Epithelial cell of esophagus (primary cell): ENCODE data around the gene TSPAN18.

Experiments used
- DNase-seq: peaks from one replicate; pipeline ENCODE4 v3.0.0; 2010; ENCODE audit warnings: low read depth
- H3K4me3 ChIP-seq: 2 replicates; pipeline ENCODE4 v1.5.1; 2011; ENCODE audit warnings: mild to moderate bottlenecking, low read length, control low read depth
- TF ChIP-seq, protein P1 (sequence below): IDR thresholded peaks from 2 replicates; pipeline ENCODE4 v1.5.1; 2011; ENCODE audit warnings: low read depth, mild to moderate bottlenecking, low read length, control low read depth, inconsistent platforms; ENCODE audit not compliant: insufficient read depth; ENCODE audit errors: missing control alignments

Gene TSPAN18

DNA sequence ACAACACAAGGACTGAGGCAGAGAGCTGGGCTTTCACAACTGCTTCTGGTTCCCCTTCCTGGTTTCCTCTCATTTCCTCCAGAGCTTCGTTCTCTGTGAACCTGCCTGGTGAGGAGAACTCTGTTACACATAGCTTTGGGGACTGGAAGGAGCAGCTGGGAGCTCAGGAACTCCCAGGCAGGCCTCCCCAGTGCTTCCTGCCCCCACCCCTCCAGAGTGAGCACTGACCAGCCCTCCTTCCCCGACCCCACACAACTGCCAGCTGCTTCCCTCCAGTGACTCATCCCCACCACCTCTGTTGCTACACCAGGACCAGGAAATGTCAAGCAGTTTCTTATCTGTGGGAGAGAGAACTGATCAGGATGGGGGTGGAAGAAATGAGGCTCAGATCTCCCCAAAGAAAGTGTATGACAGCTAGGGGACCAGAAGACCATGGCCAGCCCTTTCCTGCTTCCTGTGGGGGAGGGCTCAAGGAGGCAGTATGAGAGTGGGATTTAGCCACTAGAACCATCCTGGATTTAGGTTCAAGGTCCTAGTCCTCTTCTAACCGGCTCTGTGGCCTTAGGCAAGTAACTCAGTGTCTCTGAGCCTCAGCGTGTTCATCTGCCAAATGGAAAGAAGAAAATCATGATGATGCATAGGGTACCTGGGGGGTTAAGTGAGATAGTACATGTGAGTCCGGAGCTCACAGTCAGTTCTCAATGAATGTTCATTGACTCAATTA, 228.4 kb downstream of the TSPAN18 start:
- TF ChIP-seq, protein P1, sequence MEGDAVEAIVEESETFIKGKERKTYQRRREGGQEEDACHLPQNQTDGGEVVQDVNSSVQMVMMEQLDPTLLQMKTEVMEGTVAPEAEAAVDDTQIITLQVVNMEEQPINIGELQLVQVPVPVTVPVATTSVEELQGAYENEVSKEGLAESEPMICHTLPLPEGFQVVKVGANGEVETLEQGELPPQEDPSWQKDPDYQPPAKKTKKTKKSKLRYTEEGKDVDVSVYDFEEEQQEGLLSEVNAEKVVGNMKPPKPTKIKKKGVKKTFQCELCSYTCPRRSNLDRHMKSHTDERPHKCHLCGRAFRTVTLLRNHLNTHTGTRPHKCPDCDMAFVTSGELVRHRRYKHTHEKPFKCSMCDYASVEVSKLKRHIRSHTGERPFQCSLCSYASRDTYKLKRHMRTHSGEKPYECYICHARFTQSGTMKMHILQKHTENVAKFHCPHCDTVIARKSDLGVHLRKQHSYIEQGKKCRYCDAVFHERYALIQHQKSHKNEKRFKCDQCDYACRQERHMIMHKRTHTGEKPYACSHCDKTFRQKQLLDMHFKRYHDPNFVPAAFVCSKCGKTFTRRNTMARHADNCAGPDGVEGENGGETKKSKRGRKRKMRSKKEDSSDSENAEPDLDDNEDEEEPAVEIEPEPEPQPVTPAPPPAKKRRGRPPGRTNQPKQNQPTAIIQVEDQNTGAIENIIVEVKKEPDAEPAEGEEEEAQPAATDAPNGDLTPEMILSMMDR: no peak
- no peak overlapping the region for H3K4me3 ChIP-seq
- peak; percentile 50 for DNase-seq

DNA sequence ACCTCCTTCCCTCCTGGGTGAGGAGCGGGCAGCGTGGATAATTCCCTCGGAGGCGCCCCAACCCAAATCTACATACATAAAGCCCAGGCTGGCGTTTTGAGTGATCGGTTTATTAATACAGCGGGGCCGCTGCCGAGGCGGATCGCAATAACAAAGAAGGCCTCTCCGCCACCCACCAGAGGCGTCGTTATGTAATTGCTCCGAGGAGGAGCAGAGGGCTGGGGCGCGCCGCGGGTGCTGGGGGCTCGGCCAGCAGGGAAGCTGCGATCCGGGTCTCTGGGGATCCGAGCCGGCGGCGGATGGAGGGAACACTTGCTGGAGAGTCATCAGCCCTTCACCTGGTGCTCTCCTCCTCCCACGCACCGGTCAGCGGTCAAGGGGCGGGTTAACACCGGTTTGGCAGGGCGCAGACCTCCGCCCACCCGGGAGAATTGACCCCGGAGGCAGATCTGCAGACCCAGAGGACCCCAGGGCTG, 230.3 kb downstream of the TSPAN18 start:
- DNase-seq: no peak
- TF ChIP-seq, protein P1: no peak
- no peak overlapping the region for H3K4me3 ChIP-seq

DNA sequence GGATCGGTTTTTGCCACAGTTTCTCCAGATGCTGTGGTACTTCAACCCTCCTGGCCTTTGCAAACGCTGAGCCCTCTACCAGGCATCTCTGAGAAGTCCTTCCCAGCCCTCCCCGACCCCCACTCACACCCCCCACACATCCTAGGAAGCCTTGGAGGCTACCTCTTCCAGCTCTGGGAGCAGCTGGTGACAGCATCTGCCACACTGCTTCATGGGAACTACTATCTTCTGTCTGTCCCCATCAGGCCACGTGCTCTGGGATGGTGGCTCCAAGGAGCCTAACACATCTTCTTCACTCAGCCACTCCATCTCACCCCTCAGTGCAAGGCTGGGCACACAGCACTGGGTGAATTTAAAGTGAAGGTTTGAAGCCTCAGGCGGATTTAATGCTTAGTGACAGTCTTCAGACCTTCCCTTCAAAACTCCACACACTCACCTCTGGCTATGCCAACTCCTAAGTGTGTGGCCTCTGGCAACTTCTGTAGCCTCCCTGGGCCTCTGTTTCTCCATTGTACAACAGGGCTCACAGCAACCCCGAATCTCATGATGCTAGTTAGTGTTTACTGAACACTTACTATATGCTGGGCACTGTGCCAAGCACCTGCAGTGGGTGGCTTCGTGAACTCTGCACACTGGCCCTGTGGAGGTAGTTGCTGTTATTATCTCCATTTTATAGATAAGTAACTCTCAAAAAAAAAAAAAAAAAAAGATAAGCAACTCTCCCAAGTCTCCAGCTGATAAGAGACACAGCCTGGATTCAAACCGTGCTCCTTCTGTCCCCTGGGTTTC, 231.2 kb downstream of the TSPAN18 start:
- TF ChIP-seq, protein P1: no peak
- no peak overlapping the region for H3K4me3 ChIP-seq
- no peak for DNase-seq

DNA sequence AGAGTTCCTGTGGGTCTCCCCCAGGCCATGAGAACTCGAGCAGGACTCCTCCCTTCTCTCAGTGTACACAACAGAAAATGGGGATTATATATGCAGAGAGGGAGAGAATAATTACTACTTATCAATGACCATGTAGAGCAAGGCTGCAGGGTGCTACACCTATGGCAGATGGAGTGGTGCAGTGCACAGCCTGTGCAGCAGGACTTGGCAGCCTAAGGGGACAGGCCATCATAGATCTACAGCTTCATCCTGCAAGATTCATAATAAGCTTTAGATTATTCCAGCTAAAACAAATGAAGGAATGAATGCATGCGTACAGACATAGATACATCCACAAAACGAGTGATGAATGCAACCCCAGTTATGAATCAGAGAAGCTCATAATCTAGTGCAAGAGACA, 232.3 kb downstream of the TSPAN18 start:
- H3K4me3 ChIP-seq: no peak overlapping the region
- TF ChIP-seq, protein P1: no peak
- no peak for DNase-seq

DNA sequence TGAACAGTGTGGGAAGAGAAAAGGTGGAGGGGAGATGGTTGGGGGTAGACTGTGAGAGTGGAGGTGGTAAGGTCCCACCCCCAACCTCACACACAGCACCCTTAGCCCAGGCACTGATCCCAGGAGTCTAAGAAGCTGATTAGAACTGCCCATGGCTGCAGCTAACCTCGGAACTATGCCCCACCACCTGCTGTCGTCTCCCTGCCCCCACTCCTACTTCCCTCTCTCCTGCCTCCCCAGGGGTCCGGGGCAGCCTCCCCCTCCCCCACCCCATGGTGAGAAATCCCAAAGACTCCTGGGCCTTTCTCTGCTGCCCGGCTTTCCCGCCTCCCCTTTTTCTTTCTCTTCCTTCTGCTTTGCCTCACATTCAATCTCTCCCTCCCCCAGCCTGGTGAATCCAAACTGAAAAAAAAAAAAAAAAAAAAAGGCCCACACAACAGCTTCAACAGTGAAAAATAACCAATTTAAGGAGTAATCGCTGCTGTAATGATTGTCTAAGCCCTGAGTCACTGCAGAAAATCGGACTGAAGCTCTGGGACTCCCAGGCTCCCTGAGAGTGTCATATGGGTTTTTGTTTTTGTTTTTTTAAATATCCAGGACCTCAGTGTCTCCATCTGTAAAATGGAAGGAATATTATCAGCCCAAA, 233.6 kb downstream of the TSPAN18 start:
- DNase-seq: no peak
- H3K4me3 ChIP-seq: no peak overlapping the region
- TF ChIP-seq, protein P1: no peak

DNA sequence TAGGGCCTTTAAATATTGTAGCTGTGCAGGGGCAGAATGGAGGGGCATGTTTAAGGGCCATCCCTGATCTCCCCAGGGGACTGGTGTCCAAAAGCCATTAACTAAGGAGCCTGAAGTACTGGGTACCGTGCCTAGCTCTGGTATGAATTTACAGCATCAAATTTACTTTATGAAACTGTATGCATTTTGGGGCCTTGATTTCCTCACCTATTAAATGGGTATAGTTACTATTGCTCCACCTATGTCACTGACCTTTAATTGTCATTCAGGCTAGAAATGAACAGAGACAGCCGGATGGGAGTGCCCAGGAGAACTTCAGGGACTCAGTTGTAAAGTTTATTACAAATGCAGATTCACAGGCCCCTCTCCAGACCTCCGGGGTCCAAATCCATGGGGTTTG, 235.7 kb downstream of the TSPAN18 start:
- TF ChIP-seq, protein P1: no peak
- DNase-seq: no peak

More for the DNA sequence above, 235.7 kb downstream of the TSPAN18 start:
- H3K4me3 ChIP-seq: no peak overlapping the region
